GM23338 (cell line): ENCODE measurements around the gene HDAC10. TPM values are rescaled to one million over a fixed set of nuclear protein-coding genes. Genes with fewer than 3 reads are reported as not detected.

Source experiments
- ATAC-seq: fragments of 200-7000 bp; cut with Tn5 transposase; 3 replicates; pipeline ENCODE4 v1.9.1; 2020
- DNase-seq: peaks from one replicate; pipeline ENCODE4 v3.0.0-alpha.2; 2015; ENCODE audit warnings: low spot score
- H2AFZ ChIP-seq: fragments of 200-600 bp; sonication (generic); 2 replicates; pipeline ENCODE4 v1.8.0; 2016; ENCODE audit warnings: antibody characterized with exemption, mild to moderate bottlenecking, moderate library complexity
- H3F3A ChIP-seq: fragments of 200-600 bp; sonication (generic); replicated peaks from 2 replicates; pipeline ENCODE4 v1.8.0; 2017; ENCODE audit warnings: antibody characterized with exemption, mixed run types, low read depth
- H3K27ac ChIP-seq: fragments of 200-600 bp; sonication (generic); 2 replicates; pipeline ENCODE4 v1.6.1; 2016; ENCODE audit warnings: low read depth
- H3K27me3 ChIP-seq: fragments of 200-600 bp; sonication (generic); 2 replicates; pipeline ENCODE4 v1.8.0; 2016; ENCODE audit warnings: mild to moderate bottlenecking, mixed run types, moderate library complexity; ENCODE audit not compliant: insufficient read depth
- H3K36me3 ChIP-seq: fragments of 200-600 bp; sonication (generic); 2 replicates; pipeline ENCODE4 v1.8.0; 2016; ENCODE audit warnings: mild to moderate bottlenecking; ENCODE audit not compliant: insufficient read depth
- H3K4me1 ChIP-seq: fragments of 200-600 bp; sonication (generic); 2 replicates; pipeline ENCODE4 v1.8.0; 2016; ENCODE audit warnings: mild to moderate bottlenecking, moderate library complexity; ENCODE audit not compliant: insufficient read depth
- H3K4me2 ChIP-seq: fragments of 200-600 bp; sonication (generic); 2 replicates; pipeline ENCODE4 v1.7.1; 2017; ENCODE audit warnings: mixed run types
- H3K4me3 ChIP-seq: fragments of 200-600 bp; sonication (generic); 2 replicates; pipeline ENCODE4 v1.6.1; 2016; ENCODE audit warnings: mixed run types
- H3K79me2 ChIP-seq: fragments of 200-600 bp; sonication (generic); replicated peaks from 2 replicates; pipeline ENCODE4 v1.8.0; 2017; ENCODE audit warnings: mild to moderate bottlenecking; ENCODE audit not compliant: insufficient read depth
- H3K9me2 ChIP-seq: fragments of 200-600 bp; sonication (generic); 2 replicates; pipeline ENCODE4 v1.8.0; 2017; ENCODE audit not compliant: insufficient read depth
- H4K20me1 ChIP-seq: fragments of 200-600 bp; sonication (generic); replicated peaks from 2 replicates; pipeline ENCODE4 v1.8.0; 2017; ENCODE audit warnings: mild to moderate bottlenecking; ENCODE audit not compliant: insufficient read depth
- H3K27ac Mint-ChIP-seq: 2 replicates; pipeline ENCODE4 v1.8.0; 2020; ENCODE audit warnings: inconsistent platforms, mild to moderate bottlenecking, moderate library complexity, mixed read lengths
- H3K27me3 Mint-ChIP-seq: 3 replicates; pipeline ENCODE4 v1.8.0; 2022; ENCODE audit warnings: low read depth, mild to moderate bottlenecking, moderate library complexity, mixed read lengths, inconsistent platforms; ENCODE audit not compliant: insufficient read depth, poor library complexity
- H3K36me3 Mint-ChIP-seq: 3 replicates; pipeline ENCODE4 v1.8.0; 2021; ENCODE audit warnings: low read depth, mild to moderate bottlenecking, inconsistent platforms, moderate library complexity, mixed read lengths
- H3K4me1 Mint-ChIP-seq: 3 replicates; pipeline ENCODE4 v1.8.0; 2020; ENCODE audit warnings: mild to moderate bottlenecking, inconsistent platforms, mixed read lengths
- H3K4me3 Mint-ChIP-seq: 3 replicates; pipeline ENCODE4 v1.8.0; 2021; ENCODE audit warnings: moderate library complexity, mild to moderate bottlenecking, inconsistent platforms, mixed read lengths
- H3K9me3 Mint-ChIP-seq: 3 replicates; pipeline ENCODE4 v1.8.0; 2020; ENCODE audit warnings: moderate library complexity, mild to moderate bottlenecking, inconsistent platforms, mixed read lengths
- CREB1 ChIP-seq: fragments of 250-450 bp; sonication (Bioruptor Pico); IDR thresholded peaks from 2 replicates; pipeline ENCODE4 v1.5.0; 2020; ENCODE audit warnings: low read depth, mild to moderate bottlenecking, moderate library complexity
- EZH2 ChIP-seq: fragments of 200-600 bp; sonication (generic); IDR thresholded peaks from one replicate; pipeline ENCODE4 v1.8.0; 2017; ENCODE audit warnings: antibody characterized with exemption, mild to moderate bottlenecking, low read depth; ENCODE audit not compliant: unreplicated experiment
- EZH2phosphoT487 ChIP-seq: fragments of 200-600 bp; sonication (generic); IDR thresholded peaks from one replicate; pipeline ENCODE4 v1.8.1; 2018; ENCODE audit warnings: antibody characterized with exemption; ENCODE audit not compliant: unreplicated experiment
- JUNB ChIP-seq: IDR thresholded peaks from one replicate; pipeline ENCODE4 v1.6.1; 2016; ENCODE audit warnings: antibody characterized with exemption; ENCODE audit not compliant: unreplicated experiment
- NANOG ChIP-seq: IDR thresholded peaks from 2 replicates; pipeline ENCODE4 v1.6.1; 2016; ENCODE audit warnings: antibody characterized with exemption, borderline replicate concordance
- REST ChIP-seq: IDR thresholded peaks from one replicate; pipeline ENCODE4 v1.6.1; 2018; ENCODE audit warnings: antibody characterized with exemption; ENCODE audit not compliant: unreplicated experiment
- ZNF114 ChIP-seq: fragments of 250-450 bp; sonication (Bioruptor Pico); IDR thresholded peaks from 2 replicates; pipeline ENCODE4 v1.5.0; 2020; ENCODE audit warnings: mild to moderate bottlenecking, moderate library complexity
- ZNF331 ChIP-seq: fragments of 250-450 bp; sonication (Bioruptor Pico); IDR thresholded peaks from 2 replicates; pipeline ENCODE4 v1.5.0; 2020; ENCODE audit warnings: low read depth, mild to moderate bottlenecking, moderate library complexity
- polyA plus RNA-seq: library from polyadenylated mRNA; unstranded; fragments of >200 nt; fragmentation: Nextera tagmentation; extraction: Ambion mirVana; gene quantifications from 2 replicates; pipeline ENCODE4 v1.2.1, GENCODE V29; 2016
- total RNA-seq: library from RNA; depleted of rRNA; stranded (reverse); fragments of >200 nt; shearing (Covaris generic); gene quantifications from 2 replicates; pipeline ENCODE4 v1.2.3, GENCODE V29; 2014
- TF ChIP-seq, protein P1 (sequence below), 2 experiments: fragments of 200-600 bp in 1 of 2; sonication (generic) in 1 of 2; conservative IDR thresholded peaks; 2 replicates each; pipeline versions ENCODE4 v1.5.1 to v1.6.1; 2016 to 2017; ENCODE audit warnings: antibody characterized with exemption in 2 of 2, low read depth in 2 of 2, mild to moderate bottlenecking in 2 of 2, moderate library complexity in 1 of 2
- TF ChIP-seq, protein P2 (sequence below): IDR thresholded peaks from 2 replicates; pipeline ENCODE4 v1.6.1; 2016; ENCODE audit warnings: antibody characterized with exemption

The HDAC10 gene
- total and polyA plus RNA-seq, 2 experiments from 2014 or later = 4.1 to 41.9 TPM

DNA sequence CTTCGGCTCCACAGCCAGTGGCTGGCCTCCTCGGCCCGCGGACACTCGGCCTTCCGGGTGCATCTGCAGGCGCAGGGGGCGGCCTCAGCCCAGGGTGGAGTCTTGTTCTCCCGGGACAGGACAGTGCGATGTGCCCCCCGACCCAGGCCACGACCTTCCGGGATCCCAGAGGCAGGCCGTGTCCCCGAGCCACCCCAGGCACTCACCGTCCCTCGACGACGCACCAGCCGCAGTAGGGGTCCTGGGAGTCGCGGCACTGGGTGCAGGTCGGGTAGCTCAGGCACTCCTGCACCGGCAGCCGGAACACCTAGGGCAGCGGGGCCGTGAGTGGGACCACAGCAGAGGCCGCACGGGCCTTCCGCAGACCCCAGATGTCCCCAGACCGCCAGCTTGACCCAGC is 36.7 kb upstream of the HDAC10 start (continued):
- no peak for TF ChIP-seq REST
- TF ChIP-seq EZH2phosphoT487 = no peak
- no peak for TF ChIP-seq JUNB
- no peak for TF ChIP-seq EZH2
- TF ChIP-seq, protein P1, sequence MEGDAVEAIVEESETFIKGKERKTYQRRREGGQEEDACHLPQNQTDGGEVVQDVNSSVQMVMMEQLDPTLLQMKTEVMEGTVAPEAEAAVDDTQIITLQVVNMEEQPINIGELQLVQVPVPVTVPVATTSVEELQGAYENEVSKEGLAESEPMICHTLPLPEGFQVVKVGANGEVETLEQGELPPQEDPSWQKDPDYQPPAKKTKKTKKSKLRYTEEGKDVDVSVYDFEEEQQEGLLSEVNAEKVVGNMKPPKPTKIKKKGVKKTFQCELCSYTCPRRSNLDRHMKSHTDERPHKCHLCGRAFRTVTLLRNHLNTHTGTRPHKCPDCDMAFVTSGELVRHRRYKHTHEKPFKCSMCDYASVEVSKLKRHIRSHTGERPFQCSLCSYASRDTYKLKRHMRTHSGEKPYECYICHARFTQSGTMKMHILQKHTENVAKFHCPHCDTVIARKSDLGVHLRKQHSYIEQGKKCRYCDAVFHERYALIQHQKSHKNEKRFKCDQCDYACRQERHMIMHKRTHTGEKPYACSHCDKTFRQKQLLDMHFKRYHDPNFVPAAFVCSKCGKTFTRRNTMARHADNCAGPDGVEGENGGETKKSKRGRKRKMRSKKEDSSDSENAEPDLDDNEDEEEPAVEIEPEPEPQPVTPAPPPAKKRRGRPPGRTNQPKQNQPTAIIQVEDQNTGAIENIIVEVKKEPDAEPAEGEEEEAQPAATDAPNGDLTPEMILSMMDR (conservative IDR thresholded peaks at IDR 0.05; ENCODE audit: low read depth in 2 of 2) = no peak
- TF ChIP-seq, protein P2, sequence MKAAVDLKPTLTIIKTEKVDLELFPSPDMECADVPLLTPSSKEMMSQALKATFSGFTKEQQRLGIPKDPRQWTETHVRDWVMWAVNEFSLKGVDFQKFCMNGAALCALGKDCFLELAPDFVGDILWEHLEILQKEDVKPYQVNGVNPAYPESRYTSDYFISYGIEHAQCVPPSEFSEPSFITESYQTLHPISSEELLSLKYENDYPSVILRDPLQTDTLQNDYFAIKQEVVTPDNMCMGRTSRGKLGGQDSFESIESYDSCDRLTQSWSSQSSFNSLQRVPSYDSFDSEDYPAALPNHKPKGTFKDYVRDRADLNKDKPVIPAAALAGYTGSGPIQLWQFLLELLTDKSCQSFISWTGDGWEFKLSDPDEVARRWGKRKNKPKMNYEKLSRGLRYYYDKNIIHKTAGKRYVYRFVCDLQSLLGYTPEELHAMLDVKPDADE = no peak
- TF ChIP-seq CREB1 = no peak
- no peak for TF ChIP-seq ZNF331

DNA sequence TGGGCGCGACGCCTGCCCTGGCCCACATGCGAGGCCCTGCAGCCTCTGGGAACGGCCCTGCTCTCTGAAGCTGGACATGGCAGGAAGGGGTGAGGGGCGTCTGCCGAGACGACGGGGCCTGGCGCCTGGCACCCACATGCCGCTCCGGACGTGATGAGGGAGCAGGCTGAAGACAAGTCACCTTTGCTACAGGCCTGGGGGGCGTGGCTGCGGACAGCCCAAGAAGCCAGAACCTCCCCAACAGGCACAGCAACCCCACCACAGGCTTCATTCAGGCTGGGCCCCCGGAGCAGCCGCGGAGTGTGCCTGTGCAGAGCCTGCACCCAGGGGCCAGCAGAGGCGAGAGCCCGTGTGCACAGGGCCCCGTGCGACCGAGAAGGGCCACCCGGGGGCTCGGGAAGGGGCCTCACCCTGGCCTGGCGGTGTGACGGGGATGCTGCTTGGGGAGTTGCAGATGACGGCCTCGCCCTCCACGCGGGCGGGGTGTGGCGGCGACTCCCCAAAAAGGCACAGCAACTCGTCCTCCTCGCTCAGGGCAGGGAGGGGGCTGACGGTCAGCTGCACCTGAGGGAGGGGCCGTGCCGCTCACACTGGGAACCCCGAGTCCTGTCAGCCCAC is 35.7 kb upstream of the HDAC10 start:
- Histone ChIP-seq H3K9me2 (no peaks in the 10 kb centered on the region), H3K4me1 (no peaks in the 10 kb centered on the region), H3K27me3 (no peaks in the 10 kb centered on the region), H3F3A (no peaks in the 10 kb centered on the region), H3K79me2 (peaks cover 6% of the 10 kb centered on the region), H3K36me3 (no peaks in the 10 kb centered on the region), H2AFZ (no peak overlapping the region), H4K20me1 (no peaks in the 10 kb centered on the region), H3K4me3 (no peak overlapping the region), H3K27ac (no peak overlapping the region), H3K4me2 (no peak overlapping the region)
- no peaks in the 10 kb centered on the region for H3K9me3 Mint-ChIP-seq
- H3K27me3 Mint-ChIP-seq = peaks cover 5% of the 10 kb centered on the region
- H3K36me3 Mint-ChIP-seq = peaks cover 17% of the 10 kb centered on the region
- TF ChIP-seq ZNF114 (CRISPR knock-in tag) = no peak
- no peak for TF ChIP-seq CREB1
- TF ChIP-seq JUNB = no peak
- TF ChIP-seq NANOG = no peak
- H3K27ac Mint-ChIP-seq = no peak overlapping the region
- no peak for ATAC-seq
- no peak overlapping the region for H3K4me3 Mint-ChIP-seq
- no peak for DNase-seq
- no peaks in the 10 kb centered on the region for H3K4me1 Mint-ChIP-seq
